ENCODE results near the gene TRAF2. TPM values are rescaled to one million over a fixed set of nuclear protein-coding genes. Genes with fewer than 3 reads are reported as not detected.

Gene TRAF2
- total RNA-seq, 6 experiments from 2014 or later = 11.1 to 15.9 (median 13.6) TPM

DNA sequence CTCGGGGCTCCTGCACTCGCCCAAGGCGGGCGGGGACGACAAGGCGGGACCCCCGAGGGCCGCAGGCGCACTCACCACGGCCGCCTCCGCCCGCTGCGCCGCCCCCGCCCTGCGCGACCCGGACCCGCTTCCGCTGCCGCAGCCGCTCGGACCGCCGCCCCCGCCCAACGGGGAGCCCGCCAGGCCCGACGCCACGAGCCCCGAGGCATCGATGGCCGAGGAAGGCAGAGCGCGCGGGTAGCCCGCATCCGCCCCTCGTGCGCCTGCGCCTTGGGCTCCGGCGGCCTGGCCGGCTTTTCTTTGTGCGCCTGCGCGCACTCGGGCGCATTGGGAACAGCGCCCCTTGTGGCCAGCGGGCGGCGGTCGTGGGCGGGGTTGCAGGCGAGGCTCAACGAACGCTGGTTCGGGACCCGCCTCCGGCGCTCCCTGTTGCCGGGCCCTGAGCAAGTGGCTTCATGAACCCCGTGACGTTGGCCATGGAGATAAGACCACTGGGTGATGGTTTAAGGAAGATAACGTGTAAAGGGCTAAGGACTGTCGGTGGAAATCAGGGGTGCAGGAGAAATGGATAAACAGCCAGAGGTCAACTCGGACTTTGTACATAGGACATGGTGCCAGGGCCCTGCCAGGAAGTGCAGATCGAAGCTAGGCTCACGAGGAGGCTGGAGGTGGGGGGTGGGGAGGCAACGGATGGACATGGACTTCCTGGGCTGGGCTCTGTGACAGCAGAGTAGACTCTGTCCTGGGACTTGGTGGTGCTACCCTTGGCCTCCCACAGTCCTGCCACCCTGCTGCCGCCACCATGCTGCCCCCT lies 58.4 kb downstream of the TRAF2 start, which contains the start of the genes C8G and FBXW5:
Gene C8G, plus strand, starts transcription at position 725 of the 814 bp plus-strand sequence. Its CDS starts 78 bp downstream, at position 803.
Gene FBXW5, minus strand, starts transcription at position 220 of the 814 bp plus-strand sequence. CDS start 655 bp downstream, outside the sequence.
- no peaks in the 10 kb centered on the region; the same call in 1 of the 2 replicates for H3K36me3 Mint-ChIP-seq (ENCODE audit: low read depth)
- H3K27ac Mint-ChIP-seq = peak within 1 kb of the TSS; percentile 73

DNA sequence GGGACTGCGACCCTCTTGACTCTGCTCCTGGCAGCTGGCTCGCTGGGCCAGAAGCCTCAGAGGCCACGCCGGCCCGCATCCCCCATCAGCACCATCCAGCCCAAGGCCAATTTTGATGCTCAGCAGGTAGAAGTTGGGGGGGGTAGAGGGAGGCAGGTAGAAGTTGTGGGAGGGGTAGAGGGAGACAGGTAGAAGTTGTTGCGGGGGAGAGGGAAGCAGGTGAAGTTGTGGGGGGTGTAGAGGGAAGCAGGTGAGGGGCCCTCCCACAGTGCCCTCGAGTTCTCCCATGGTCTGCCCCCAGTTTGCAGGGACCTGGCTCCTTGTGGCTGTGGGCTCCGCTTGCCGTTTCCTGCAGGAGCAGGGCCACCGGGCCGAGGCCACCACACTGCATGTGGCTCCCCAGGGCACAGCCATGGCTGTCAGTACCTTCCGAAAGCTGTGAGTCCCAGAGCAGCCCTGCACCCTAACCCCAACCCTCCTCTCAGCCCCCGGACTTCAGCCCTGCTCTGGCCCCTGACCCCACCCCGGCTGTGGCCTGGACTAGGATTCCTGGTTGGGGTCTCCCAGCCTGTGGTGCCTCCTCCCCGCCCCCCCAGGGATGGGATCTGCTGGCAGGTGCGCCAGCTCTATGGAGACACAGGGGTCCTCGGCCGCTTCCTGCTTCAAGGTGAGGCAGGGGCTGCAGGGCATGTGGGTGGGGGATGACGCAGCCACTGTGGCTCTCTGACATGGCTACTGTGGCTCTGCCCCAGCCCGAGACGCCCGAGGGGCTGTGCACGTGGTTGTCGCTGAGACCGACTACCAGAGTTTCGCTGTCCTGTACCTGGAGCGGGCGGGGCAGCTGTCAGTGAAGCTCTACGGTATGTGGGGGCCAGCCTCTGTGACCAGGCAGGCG lies 59.3 kb downstream of the TRAF2 start:
- H3K27ac Mint-ChIP-seq = no peak overlapping the region
- DNase-seq = no peak
- no peaks in the 10 kb centered on the region for H3K9me3 Mint-ChIP-seq
- peaks cover 10% of the 10 kb centered on the region for H3K4me1 Mint-ChIP-seq (ENCODE audit: low read depth)
- TF ChIP-seq, protein P1, sequence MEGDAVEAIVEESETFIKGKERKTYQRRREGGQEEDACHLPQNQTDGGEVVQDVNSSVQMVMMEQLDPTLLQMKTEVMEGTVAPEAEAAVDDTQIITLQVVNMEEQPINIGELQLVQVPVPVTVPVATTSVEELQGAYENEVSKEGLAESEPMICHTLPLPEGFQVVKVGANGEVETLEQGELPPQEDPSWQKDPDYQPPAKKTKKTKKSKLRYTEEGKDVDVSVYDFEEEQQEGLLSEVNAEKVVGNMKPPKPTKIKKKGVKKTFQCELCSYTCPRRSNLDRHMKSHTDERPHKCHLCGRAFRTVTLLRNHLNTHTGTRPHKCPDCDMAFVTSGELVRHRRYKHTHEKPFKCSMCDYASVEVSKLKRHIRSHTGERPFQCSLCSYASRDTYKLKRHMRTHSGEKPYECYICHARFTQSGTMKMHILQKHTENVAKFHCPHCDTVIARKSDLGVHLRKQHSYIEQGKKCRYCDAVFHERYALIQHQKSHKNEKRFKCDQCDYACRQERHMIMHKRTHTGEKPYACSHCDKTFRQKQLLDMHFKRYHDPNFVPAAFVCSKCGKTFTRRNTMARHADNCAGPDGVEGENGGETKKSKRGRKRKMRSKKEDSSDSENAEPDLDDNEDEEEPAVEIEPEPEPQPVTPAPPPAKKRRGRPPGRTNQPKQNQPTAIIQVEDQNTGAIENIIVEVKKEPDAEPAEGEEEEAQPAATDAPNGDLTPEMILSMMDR (IDR thresholded peaks at IDR 0.05) = no peak
- H3K36me3 Mint-ChIP-seq (ENCODE audit: low read depth) = no peaks in the 10 kb centered on the region; the same call in 1 of the 2 replicates
- H3K4me3 Mint-ChIP-seq = no peak overlapping the region
- H3K27me3 Mint-ChIP-seq (ENCODE audit: insufficient read depth) = peaks cover 2% of the 10 kb centered on the region; the same call in 1 of the 2 replicates

More for the DNA sequence above, 58.4 kb downstream of the TRAF2 start, which contains the start of the genes C8G and FBXW5:
- peak within 1 kb of the TSS; percentile 82 for H3K4me3 Mint-ChIP-seq
- peaks cover 2% of the 10 kb centered on the region; the same call in 1 of the 2 replicates for H3K27me3 Mint-ChIP-seq (ENCODE audit: insufficient read depth)
- H3K9me3 Mint-ChIP-seq = no peaks in the 10 kb centered on the region
- TF ChIP-seq, protein P1 (IDR thresholded peaks at IDR 0.05) = peak; percentile 98
- peaks cover 10% of the 10 kb centered on the region for H3K4me1 Mint-ChIP-seq (ENCODE audit: low read depth)
- peak; percentile 87 for DNase-seq

DNA sequence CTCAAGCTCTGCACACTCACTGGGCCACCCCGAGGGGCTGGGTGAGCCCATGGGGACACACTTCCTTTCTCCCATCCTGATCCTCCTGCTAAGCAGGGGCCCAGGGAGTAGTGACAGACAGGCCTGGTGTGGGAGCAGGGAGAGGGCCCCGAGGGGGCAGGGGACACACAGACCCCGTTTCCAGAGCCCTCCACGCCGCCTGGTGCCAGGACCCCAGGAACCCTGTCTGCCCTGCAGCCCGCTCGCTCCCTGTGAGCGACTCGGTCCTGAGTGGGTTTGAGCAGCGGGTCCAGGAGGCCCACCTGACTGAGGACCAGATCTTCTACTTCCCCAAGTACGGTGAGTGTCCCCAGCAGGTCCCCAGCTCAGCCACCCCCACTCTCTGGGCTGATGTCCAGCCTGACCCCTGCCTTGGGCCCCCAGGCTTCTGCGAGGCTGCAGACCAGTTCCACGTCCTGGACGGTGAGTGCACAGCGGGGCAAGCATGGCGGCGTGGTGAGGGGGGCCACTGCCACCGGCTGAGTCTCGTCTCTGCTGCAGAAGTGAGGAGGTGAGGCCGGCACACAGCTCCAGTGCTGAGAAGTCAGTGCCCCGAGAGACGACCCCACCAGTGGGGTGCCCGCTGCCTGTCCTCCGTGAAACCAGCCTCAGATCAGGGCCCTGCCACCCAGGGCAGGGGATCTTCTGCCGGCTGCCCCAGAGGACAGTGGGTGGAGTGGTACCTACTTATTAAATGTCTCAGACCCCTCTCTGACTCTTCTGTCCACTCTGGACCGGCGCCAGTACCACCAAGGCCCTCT lies 60.1 kb downstream of the TRAF2 start:
- H3K9me3 Mint-ChIP-seq = no peaks in the 10 kb centered on the region
- DNase-seq = no peak
- H3K4me1 Mint-ChIP-seq (ENCODE audit: low read depth) = peaks cover 10% of the 10 kb centered on the region
- no peak overlapping the region for H3K4me3 Mint-ChIP-seq
- TF ChIP-seq, protein P1 (IDR thresholded peaks at IDR 0.05) = no peak
- H3K27ac Mint-ChIP-seq = no peak overlapping the region
- H3K27me3 Mint-ChIP-seq (ENCODE audit: insufficient read depth) = peaks cover 2% of the 10 kb centered on the region; the same call in 1 of the 2 replicates
- no peaks in the 10 kb centered on the region; the same call in 1 of the 2 replicates for H3K36me3 Mint-ChIP-seq (ENCODE audit: low read depth)

DNA sequence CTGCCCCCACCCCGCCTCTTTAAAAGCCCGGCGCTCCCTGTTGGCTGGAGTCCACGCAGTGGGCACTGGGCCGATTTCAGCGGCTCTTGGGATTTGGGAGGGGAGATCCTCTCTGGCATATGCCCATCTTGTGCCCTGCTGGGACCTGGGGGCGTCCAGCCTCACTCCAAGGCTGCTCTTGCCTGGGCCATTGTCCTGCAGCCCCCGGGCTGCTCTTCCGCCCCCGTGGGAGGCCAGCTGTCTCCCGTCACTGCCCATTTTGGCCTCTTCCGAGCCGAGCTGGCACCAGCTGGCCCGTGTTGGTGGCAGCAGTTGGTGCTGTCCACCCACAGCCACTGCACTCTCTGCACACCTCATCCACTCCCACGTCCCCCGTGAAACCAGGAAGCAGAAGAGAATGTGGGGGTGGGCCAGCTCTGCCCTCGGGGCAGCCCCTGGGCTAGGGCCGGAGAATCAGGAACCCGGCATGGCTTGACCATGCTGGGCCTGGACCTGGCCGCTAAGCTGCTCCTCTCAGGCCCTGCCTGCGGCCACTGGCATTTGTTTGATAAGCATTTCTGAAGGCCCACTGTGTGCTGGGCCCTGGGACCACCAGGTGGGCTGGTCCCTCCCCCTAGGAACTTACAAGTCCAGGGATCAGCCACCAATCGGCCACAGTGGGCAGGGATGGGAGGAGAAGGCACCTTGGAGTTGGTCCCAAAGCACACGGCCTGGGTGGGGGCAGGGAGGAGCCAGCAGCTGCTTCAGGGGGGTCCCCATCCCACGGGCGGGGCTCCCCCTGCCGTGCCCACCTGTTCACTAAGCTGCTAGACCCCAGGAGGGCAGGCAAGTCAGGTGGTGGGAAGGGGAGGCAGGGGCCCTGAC lies 60.9 kb downstream of the TRAF2 start:
- H3K36me3 Mint-ChIP-seq (ENCODE audit: low read depth) = no peaks in the 10 kb centered on the region
- DNase-seq = no peak
- no peak overlapping the region for H3K4me3 Mint-ChIP-seq

More for the DNA sequence above, 60.9 kb downstream of the TRAF2 start:
- H3K27ac Mint-ChIP-seq = no peak overlapping the region; the same call in 1 of the 2 replicates
- H3K9me3 Mint-ChIP-seq = no peaks in the 10 kb centered on the region
- H3K4me1 Mint-ChIP-seq (ENCODE audit: low read depth) = peaks cover 10% of the 10 kb centered on the region
- TF ChIP-seq, protein P1 (IDR thresholded peaks at IDR 0.05) = no peak
- H3K27me3 Mint-ChIP-seq (ENCODE audit: insufficient read depth) = peaks cover 2% of the 10 kb centered on the region; the same call in 1 of the 2 replicates
